HG02852 (cell line): ENCODE data around the gene ICOS.

Experiments used
- ATAC-seq: cut with Tn5 transposase; IDR thresholded peaks from one replicate; pipeline ENCODE4 v1.9.1; 2021; ENCODE audit warnings: mild to moderate bottlenecking, moderate library complexity; ENCODE audit not compliant: unreplicated experiment

Gene ICOS, protein sequence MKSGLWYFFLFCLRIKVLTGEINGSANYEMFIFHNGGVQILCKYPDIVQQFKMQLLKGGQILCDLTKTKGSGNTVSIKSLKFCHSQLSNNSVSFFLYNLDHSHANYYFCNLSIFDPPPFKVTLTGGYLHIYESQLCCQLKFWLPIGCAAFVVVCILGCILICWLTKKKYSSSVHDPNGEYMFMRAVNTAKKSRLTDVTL

DNA sequence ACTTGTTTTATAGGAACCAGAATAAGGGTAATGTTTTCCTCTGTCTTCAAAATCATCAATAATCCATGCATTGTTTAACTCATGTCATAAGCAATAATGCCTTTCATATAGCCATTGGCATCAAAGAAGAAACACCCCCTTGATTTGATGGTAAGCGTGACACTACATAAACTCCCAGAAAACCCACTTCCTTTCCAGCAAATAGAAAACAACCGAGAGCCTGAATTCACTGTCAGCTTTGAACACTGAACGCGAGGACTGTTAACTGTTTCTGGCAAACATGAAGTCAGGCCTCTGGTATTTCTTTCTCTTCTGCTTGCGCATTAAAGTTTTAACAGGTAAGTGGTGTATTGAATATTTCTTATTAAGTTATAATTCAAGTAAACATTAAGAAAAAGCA, at the start of gene ICOS:
ICOS (plus strand) TSS at position 229 of the 400 bp plus-strand sequence; CDS start at position 281, 52 bp downstream.
- no peak for ATAC-seq

- no peak for ATAC-seq
These were observed 48.9 kb upstream of the ICOS start for GRCh38 chr2:203887677-203888076.

GRCh38 chr2:203889542-203889941, 47.0 kb upstream of the ICOS start:
- no peak for ATAC-seq

DNA sequence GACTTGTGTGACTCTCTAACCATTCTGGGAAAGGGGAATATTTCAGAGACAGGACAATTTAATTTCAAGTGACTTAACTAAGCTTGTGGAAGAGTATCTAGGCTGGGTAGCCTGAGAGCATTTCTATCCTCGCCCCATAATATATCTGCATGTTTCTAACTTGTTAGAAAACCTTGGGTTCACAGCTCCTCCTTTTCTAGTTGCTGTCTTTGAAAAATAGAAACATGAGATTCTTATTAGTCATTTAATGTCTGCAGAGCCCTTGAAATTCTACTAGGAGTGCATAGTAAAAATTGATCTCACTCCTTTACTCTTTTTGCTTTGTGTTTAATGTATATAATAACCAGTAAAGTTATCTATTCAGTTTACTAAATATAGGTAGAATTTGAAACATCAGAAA, 46.6 kb upstream of the ICOS start:
- no peak for ATAC-seq

- no peak for ATAC-seq
These were observed 45.8 kb upstream of the ICOS start for GRCh38 chr2:203890733-203891132.

DNA sequence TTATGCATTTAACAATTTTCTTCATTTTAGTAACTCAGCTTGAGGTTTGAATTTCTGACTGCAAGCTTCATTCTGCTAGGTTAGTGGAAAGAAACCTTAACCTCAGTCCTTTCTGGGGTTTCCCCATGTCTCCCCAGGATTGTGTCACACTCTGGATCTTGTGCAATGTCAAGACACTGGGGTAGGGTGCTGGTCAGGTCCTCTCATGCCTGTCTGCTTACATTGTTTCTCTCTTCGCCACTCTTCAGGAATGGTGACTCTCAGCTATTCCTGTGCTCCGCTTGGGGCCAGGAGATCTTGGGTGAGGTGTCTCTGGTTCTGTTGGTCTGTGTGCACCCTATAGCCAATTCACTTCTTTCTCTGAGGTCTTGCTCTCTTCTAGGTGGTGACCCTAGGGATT, 45.1 kb upstream of the ICOS start:
- peak; percentile 48 for ATAC-seq

GRCh38 chr2:203892207-203892606, 44.4 kb upstream of the ICOS start:
- ATAC-seq, result no peak

GRCh38 chr2:203893401-203893800, 43.2 kb upstream of the ICOS start:
- no peak for ATAC-seq

DNA sequence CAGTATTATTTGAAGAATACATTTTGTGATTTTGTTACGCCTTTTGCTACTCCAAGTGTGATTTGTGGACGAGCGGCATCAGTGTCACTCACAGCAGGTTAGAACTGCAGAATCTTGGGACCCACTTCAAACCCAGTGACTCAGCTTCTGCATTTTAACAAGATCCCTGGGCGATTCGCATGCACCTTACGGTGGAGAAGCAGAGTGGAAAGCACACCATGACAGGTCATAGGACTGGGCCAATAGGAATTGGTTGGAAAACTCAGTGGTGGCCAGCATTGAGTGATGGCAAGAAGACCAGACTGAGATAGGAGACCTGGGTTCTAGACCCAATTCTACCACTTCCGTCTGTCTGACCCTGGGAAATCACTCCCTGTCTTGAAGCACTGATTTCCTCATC, 42.7 kb upstream of the ICOS start:
- no peak for ATAC-seq

DNA sequence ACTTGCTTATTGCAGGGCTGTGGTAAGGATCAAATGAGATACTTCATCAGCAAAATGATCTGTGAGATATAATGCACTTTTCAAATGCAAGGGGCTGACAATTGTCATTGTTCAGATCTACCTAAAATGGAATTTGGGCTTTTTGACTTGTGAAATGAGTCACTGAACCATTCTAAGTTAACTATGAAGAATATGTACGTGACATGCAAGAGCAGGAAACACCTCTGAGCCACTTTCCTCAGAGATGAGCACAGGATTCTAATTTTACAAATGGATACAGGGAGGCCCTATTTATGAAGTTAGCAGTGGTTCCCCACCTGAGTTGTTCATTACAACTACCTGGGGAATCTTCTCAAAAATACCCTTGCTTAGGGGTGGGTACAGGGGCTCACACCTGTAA, 42.3 kb upstream of the ICOS start:
- ATAC-seq, result peak; percentile 70

- ATAC-seq, result no peak
These were observed 39.0 kb upstream of the ICOS start for GRCh38 chr2:203897544-203897943.

- no peak for ATAC-seq
These were observed 37.9 kb upstream of the ICOS start for GRCh38 chr2:203898657-203899056.

DNA sequence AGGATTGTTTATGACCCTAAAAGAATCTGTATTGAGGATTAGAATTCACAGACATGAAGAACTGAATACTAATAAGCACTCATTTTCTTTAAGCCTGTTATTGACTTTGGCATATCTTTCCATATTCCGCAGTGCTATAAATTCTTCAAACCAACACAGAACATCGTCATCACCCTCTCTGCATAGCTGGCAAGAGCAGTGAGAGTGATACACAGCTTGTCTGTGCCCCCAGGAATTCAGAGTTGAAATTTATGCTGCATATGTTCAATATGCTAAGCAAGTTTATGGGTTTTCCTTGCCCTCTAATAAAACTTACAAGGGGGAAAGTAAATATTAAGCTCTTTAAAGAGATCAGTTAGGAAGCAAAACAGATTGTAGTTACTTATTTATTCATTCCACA, 36.3 kb upstream of the ICOS start:
- ATAC-seq, result no peak

GRCh38 chr2:203904022-203904421, 32.5 kb upstream of the ICOS start:
- no peak for ATAC-seq

- ATAC-seq, result no peak
These were observed 30.9 kb upstream of the ICOS start for GRCh38 chr2:203905656-203906055.

DNA sequence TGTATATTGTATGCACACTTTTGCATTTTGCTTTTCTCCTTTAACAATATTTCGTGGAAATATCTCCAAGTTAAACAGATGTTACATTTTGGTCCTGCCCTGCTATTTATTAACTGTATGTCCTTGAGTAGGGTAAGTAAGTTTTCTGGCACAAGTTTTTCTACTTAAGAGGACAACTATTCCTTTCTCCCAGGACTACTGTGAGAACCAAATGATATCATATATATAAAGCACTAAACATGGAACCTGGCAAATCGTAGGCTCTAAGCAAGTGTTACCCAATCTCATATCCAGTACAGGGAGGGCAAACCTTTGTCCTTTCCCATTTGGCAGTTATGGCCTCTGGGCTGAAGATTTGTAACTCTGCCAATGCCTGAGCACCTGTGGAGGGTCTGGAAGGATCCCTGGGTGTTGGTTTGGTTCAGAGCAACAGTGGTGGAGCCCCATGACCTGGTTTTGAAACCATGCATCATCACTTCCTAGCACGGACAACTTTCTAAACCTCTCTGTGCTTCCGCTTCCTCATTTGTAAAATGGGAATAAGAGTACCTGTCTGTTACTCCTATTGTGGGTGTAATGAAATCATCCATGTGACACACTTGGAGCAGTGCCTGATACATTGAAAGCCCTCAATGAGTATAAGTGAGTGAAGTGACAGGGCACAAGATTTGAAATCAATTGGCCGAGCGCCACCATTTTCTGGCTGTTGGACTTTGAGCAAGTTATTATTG, 28.3 kb upstream of the ICOS start:
- ATAC-seq, result no peak

DNA sequence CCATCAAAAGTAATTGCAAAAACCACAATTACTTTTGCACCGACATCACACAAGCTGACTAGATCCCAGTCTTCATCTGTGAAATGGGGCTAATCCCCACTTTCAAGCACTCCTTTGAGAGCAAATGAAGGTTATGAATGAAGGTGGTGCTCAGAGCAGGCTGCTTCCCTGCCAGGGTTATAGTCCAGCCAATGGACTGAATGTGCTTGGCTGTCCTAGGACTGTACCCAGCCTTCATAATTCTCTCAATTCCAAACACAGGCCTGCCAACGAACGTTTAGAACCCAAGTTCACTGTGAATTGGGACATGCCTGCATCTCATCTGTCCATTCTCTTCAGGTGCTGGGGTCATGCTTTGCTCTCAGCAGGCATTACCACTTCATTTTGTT, 27.8 kb upstream of the ICOS start:
- no peak for ATAC-seq

- ATAC-seq, result no peak
These were observed 27.1 kb upstream of the ICOS start for GRCh38 chr2:203909261-203909967.

GRCh38 chr2:203909974-203910373, 26.6 kb upstream of the ICOS start:
- ATAC-seq, result no peak

- no peak for ATAC-seq
These were observed 22.6 kb upstream of the ICOS start for GRCh38 chr2:203913947-203914346.

- ATAC-seq, result no peak
These were observed 21.9 kb upstream of the ICOS start for GRCh38 chr2:203914546-203915182.

DNA sequence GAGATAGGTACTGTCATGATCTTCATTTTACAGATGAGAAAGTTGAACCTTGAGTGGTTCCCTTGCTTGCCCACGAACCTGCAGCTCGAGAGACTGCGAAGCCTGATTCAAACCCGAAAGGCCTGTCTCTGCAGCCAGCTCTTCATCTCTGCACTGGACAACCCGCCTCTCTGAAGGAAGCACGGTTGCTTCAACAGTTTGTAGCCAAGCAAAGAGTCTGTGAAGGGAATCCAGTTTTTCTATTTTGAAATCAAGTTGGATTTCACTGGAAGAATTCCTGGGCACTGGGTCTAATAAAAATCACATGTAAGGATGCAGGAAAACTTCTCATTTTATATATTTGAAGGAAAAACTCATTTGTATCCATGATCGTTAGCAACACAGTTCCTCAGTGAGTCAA, 21.3 kb upstream of the ICOS start:
- ATAC-seq, result no peak
